HepG2 (cell line): ENCODE measurements around the gene FMNL2. TPM values are rescaled to one million over a fixed set of nuclear protein-coding genes. Genes with fewer than 3 reads are reported as not detected.

Source experiments
- BCL6 ChIP-seq: IDR thresholded peaks from 2 replicates; pipeline ENCODE4 v1.6.1; 2016; ENCODE audit warnings: missing genetic modification reagents, missing compliant biosample characterization
- E2F5 ChIP-seq: sonication (generic); formaldehyde crosslinking; conservative IDR thresholded peaks from 2 replicates; pipeline ENCODE4 v1.4.0; 2020; ENCODE audit warnings: missing genetic modification reagents
- HNRNPH1 ChIP-seq: fragments of 200-400 bp; formaldehyde crosslinking; optimal IDR thresholded peaks from 2 replicates; pipeline ENCODE3; 2017; ENCODE audit warnings: mild to moderate bottlenecking, low read depth, low read length
- KLF15 ChIP-seq: sonication (generic); formaldehyde crosslinking; IDR thresholded peaks from 2 replicates; pipeline ENCODE4 v1.8.1; 2023; ENCODE audit warnings: borderline replicate concordance, mild to moderate bottlenecking, inconsistent platforms, missing genetic modification reagents, mixed read lengths
- MED13 ChIP-seq: sonication (generic); formaldehyde crosslinking; IDR thresholded peaks from 2 replicates; pipeline ENCODE4 v1.5.0; 2020; ENCODE audit warnings: missing genetic modification reagents
- MIER3 ChIP-seq: IDR thresholded peaks from 2 replicates; pipeline ENCODE4 v1.6.1; 2016; ENCODE audit warnings: missing compliant biosample characterization, borderline replicate concordance
- NFE2 ChIP-seq: sonication (generic); formaldehyde crosslinking; IDR thresholded peaks from 2 replicates; pipeline ENCODE4 v1.4.0; 2020; ENCODE audit warnings: missing genetic modification reagents
- POGK ChIP-seq: sonication (generic); formaldehyde crosslinking; conservative IDR thresholded peaks from 2 replicates; pipeline ENCODE4 v1.8.0; 2022; ENCODE audit warnings: mild to moderate bottlenecking, moderate library complexity, missing genetic modification reagents
- SMC3 ChIP-seq: IDR thresholded peaks from 2 replicates; pipeline ENCODE4 v1.6.1; 2011; ENCODE audit warnings: low read length, improper control_type of control experiment
- TFAP4 ChIP-seq: sonication (generic); IDR thresholded peaks from 2 replicates; pipeline ENCODE4 v1.6.1; 2016; ENCODE audit warnings: low read depth, borderline replicate concordance
- ZNF343 ChIP-seq: sonication (generic); formaldehyde crosslinking; IDR thresholded peaks from 2 replicates; pipeline ENCODE4 v1.4.0; 2020; ENCODE audit warnings: mild to moderate bottlenecking, missing genetic modification reagents
- ZNF577 ChIP-seq: sonication (generic); formaldehyde crosslinking; IDR thresholded peaks from 2 replicates; pipeline ENCODE4 v1.4.0; 2020; ENCODE audit warnings: mild to moderate bottlenecking, low read depth, missing genetic modification reagents, borderline replicate concordance
- ZNF709 ChIP-seq: sonication (generic); formaldehyde crosslinking; IDR thresholded peaks from 2 replicates; pipeline ENCODE4 v1.5.0; 2020; ENCODE audit warnings: mild to moderate bottlenecking, missing genetic modification reagents
- ZNF772 ChIP-seq: sonication (generic); formaldehyde crosslinking; IDR thresholded peaks from 2 replicates; pipeline ENCODE4 v1.5.0; 2020; ENCODE audit warnings: mild to moderate bottlenecking, missing genetic modification reagents
- ZNF775 ChIP-seq: sonication (generic); formaldehyde crosslinking; IDR thresholded peaks from 2 replicates; pipeline ENCODE4 v1.4.0; 2020; ENCODE audit warnings: missing genetic modification reagents, mild to moderate bottlenecking, moderate library complexity, borderline replicate concordance
- ZNF788 ChIP-seq: sonication (generic); formaldehyde crosslinking; IDR thresholded peaks from 2 replicates; pipeline ENCODE4 v1.5.0; 2020; ENCODE audit warnings: mild to moderate bottlenecking, missing genetic modification reagents, borderline replicate concordance
- ZNF839 ChIP-seq: sonication (generic); formaldehyde crosslinking; IDR thresholded peaks from 2 replicates; pipeline ENCODE4 v1.4.0; 2020; ENCODE audit warnings: missing genetic modification reagents, mild to moderate bottlenecking, borderline replicate concordance
- polyA plus RNA-seq, 8 experiments: library from polyadenylated mRNA; depleted of rRNA in 3 of 8; stranded (reverse) in 7 of 8; unstranded in 1 of 8; fragments of >200 nt; fragmentation: Illumina TruSeq in 4 of 8; extraction: Trizol in 4 of 8; gene quantifications; 2 replicates each; pipeline versions ENCODE4 v1.2.1 to v1.2.3, GENCODE V29; 2011 to 2016; ENCODE audit warnings: low read depth in 4 of 8, missing spikeins in 1 of 8, mixed read lengths in 1 of 8; ENCODE audit not compliant: insufficient read depth in 1 of 8
- total RNA-seq, 5 experiments: library from RNA; depleted of rRNA; stranded (reverse); fragments of >200 nt; fragmentation: Illumina TruSeq; extraction: Trizol; gene quantifications; 2 replicates each; pipeline ENCODE4 v1.2.3, GENCODE V29; 2016; ENCODE audit warnings: low read depth in 1 of 5
- TF ChIP-seq, protein P1 (sequence below): sonication (generic); formaldehyde crosslinking; IDR thresholded peaks from 2 replicates; pipeline ENCODE4 v1.8.0; 2022; ENCODE audit warnings: mild to moderate bottlenecking, missing genetic modification reagents; ENCODE audit not compliant: insufficient replicate concordance
- TF ChIP-seq, protein P2 (sequence below): sonication (generic); formaldehyde crosslinking; conservative IDR thresholded peaks from 2 replicates; pipeline ENCODE4 v1.5.0; 2020; ENCODE audit warnings: missing genetic modification reagents
- TF ChIP-seq, protein P3 (sequence below): fragments of 450-650 bp; IDR thresholded peaks from 2 replicates; pipeline ENCODE4 v1.6.1; 2016
- TF ChIP-seq, protein P4 (sequence below): conservative IDR thresholded peaks from 2 replicates; pipeline ENCODE4 v1.6.1; 2018; ENCODE audit warnings: missing genetic modification reagents

Gene FMNL2
- total and polyA plus RNA-seq, 2 of the 13 experiments (the other 11 are each of a cell fraction or from before 2014, with no cell fraction given): 66.5 to 67.7 TPM

- TF ChIP-seq POGK (CRISPR knock-in tag) (peak; percentile 89), ZNF577 (no peak), NFE2 (no peak), HNRNPH1 (no peak), ZNF839 (CRISPR knock-in tag) (no peak), ZNF788 (CRISPR knock-in tag) (peak; percentile 82; the same call in 1 of the 2 replicates), ZNF772 (CRISPR knock-in tag) (peak; percentile 87; the same call in 1 of the 2 replicates), TFAP4 (peak; percentile 98; the same call in 1 of the 2 replicates), BCL6 (peak; percentile 99), SMC3 (no peak), KLF15 (CRISPR knock-in tag) (no peak), ZNF343 (CRISPR knock-in tag) (no peak), E2F5 (no peak), ZNF709 (CRISPR knock-in tag) (peak; percentile 70; the same call in 1 of the 2 replicates), MIER3 (CRISPR knock-in tag) (peak; percentile 99), MED13 (CRISPR knock-in tag) (no peak), ZNF775 (CRISPR knock-in tag) (peak; percentile 97)
- TF ChIP-seq, protein P1, sequence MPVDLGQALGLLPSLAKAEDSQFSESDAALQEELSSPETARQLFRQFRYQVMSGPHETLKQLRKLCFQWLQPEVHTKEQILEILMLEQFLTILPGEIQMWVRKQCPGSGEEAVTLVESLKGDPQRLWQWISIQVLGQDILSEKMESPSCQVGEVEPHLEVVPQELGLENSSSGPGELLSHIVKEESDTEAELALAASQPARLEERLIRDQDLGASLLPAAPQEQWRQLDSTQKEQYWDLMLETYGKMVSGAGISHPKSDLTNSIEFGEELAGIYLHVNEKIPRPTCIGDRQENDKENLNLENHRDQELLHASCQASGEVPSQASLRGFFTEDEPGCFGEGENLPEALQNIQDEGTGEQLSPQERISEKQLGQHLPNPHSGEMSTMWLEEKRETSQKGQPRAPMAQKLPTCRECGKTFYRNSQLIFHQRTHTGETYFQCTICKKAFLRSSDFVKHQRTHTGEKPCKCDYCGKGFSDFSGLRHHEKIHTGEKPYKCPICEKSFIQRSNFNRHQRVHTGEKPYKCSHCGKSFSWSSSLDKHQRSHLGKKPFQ: peak; percentile 94
- TF ChIP-seq, protein P2, sequence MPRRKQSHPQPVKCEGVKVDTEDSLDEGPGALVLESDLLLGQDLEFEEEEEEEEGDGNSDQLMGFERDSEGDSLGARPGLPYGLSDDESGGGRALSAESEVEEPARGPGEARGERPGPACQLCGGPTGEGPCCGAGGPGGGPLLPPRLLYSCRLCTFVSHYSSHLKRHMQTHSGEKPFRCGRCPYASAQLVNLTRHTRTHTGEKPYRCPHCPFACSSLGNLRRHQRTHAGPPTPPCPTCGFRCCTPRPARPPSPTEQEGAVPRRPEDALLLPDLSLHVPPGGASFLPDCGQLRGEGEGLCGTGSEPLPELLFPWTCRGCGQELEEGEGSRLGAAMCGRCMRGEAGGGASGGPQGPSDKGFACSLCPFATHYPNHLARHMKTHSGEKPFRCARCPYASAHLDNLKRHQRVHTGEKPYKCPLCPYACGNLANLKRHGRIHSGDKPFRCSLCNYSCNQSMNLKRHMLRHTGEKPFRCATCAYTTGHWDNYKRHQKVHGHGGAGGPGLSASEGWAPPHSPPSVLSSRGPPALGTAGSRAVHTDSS (CRISPR knock-in tag): no peak
- TF ChIP-seq, protein P3, sequence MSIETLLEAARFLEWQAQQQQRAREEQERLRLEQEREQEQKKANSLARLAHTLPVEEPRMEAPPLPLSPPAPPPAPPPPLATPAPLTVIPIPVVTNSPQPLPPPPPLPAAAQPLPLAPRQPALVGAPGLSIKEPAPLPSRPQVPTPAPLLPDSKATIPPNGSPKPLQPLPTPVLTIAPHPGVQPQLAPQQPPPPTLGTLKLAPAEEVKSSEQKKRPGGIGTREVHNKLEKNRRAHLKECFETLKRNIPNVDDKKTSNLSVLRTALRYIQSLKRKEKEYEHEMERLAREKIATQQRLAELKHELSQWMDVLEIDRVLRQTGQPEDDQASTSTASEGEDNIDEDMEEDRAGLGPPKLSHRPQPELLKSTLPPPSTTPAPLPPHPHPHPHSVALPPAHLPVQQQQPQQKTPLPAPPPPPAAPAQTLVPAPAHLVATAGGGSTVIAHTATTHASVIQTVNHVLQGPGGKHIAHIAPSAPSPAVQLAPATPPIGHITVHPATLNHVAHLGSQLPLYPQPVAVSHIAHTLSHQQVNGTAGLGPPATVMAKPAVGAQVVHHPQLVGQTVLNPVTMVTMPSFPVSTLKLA: peak; percentile 94
- TF ChIP-seq, protein P4, sequence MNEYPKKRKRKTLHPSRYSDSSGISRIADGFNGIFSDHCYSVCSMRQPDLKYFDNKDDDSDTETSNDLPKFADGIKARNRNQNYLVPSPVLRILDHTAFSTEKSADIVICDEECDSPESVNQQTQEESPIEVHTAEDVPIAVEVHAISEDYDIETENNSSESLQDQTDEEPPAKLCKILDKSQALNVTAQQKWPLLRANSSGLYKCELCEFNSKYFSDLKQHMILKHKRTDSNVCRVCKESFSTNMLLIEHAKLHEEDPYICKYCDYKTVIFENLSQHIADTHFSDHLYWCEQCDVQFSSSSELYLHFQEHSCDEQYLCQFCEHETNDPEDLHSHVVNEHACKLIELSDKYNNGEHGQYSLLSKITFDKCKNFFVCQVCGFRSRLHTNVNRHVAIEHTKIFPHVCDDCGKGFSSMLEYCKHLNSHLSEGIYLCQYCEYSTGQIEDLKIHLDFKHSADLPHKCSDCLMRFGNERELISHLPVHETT (CRISPR knock-in tag): no peak
These were observed 75.2 kb downstream of the FMNL2 start (continued) for GRCh38 chr2:152410165-152410597.
